Brain microvascular endothelial cell (primary cell): ENCODE measurements around the gene CCL27.

Experiments used
- DNase-seq: peaks from one replicate; pipeline ENCODE4 v3.0.0-alpha.2; 2020
- H3K27ac ChIP-seq: fragments of 250-450 bp; sonication (Bioruptor Pico); 2 replicates; pipeline ENCODE4 v1.5.1; 2020; ENCODE audit warnings: mild to moderate bottlenecking, moderate library complexity
- H3K27me3 ChIP-seq: fragments of 250-450 bp; sonication (Bioruptor Pico); replicated peaks from 2 replicates; pipeline ENCODE4 v1.5.1; 2020; ENCODE audit warnings: mild to moderate bottlenecking
- H3K36me3 ChIP-seq: fragments of 250-450 bp; sonication (Bioruptor Pico); replicated peaks from 2 replicates; pipeline ENCODE4 v1.5.1; 2020; ENCODE audit warnings: mild to moderate bottlenecking
- H3K4me3 ChIP-seq: 2 replicates; pipeline ENCODE4 v1.5.1; 2011; ENCODE audit warnings: low read depth, mild to moderate bottlenecking, control low read depth, low read length, moderate library complexity
- in situ Hi-C: cut with HindIII; loops from 2 replicates; pipeline ENCODE4 v1.10.0; 2017; ENCODE audit warnings: low sequenced_read_pairs, low pct_ligation_motif_present
- TF ChIP-seq, protein P1 (sequence below): IDR thresholded peaks from 2 replicates; pipeline ENCODE4 v1.5.1; 2011; ENCODE audit warnings: low read depth, mild to moderate bottlenecking, moderate library complexity, low read length, control low read depth, inconsistent platforms; ENCODE audit errors: missing control alignments

Gene CCL27

DNA sequence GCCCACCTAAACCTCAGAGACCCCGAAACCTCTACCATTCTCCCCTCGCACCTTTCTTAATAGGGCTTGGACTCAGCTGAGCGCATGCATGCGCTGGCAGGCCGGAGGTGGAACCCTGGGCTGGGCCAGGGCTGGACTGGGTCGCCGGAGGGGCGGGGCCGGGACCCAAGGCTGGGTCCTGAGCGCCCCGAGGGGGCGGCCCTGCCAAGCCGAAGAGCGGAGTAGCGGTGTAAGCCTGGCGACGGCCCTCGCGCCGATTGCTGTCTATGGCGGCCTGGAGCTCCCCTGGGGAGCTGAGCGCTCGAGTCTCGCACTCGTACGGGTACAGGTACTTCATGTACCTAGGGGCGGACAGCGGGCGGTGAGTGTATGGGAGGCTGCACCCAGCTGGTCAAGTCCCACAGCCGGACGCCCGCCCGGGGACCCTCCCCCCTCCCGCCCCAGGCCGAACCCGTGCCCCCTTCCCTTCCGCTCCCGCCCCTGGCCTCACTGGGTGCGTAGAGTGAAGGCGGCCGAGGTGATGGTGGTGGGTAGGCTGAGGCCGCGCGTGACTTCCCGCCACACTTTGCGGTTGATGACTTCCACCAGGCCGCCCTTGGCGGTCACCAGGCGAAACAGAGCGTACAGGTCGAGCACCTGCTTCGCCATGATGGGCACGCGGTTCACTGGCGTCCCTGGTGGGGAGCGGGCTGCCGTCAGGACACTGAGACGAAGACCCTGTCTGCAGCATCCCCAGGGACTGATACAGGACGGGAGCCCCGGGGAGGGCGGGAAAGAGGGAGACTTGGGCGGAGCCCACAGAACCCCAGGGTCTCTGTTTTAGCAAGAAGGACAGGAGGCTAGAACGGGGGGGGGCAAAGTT lies 38.9 kb downstream of the CCL27 start:
- no peak for DNase-seq
- in situ Hi-C loops, result no loop called here
- no peak overlapping the region for H3K27ac ChIP-seq
- peaks cover 49% of the 10 kb centered on the region for H3K27me3 ChIP-seq
- H3K36me3 ChIP-seq, result no peaks in the 10 kb centered on the region
- H3K4me3 ChIP-seq, result no peak overlapping the region
- TF ChIP-seq, protein P1, sequence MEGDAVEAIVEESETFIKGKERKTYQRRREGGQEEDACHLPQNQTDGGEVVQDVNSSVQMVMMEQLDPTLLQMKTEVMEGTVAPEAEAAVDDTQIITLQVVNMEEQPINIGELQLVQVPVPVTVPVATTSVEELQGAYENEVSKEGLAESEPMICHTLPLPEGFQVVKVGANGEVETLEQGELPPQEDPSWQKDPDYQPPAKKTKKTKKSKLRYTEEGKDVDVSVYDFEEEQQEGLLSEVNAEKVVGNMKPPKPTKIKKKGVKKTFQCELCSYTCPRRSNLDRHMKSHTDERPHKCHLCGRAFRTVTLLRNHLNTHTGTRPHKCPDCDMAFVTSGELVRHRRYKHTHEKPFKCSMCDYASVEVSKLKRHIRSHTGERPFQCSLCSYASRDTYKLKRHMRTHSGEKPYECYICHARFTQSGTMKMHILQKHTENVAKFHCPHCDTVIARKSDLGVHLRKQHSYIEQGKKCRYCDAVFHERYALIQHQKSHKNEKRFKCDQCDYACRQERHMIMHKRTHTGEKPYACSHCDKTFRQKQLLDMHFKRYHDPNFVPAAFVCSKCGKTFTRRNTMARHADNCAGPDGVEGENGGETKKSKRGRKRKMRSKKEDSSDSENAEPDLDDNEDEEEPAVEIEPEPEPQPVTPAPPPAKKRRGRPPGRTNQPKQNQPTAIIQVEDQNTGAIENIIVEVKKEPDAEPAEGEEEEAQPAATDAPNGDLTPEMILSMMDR, result no peak

DNA sequence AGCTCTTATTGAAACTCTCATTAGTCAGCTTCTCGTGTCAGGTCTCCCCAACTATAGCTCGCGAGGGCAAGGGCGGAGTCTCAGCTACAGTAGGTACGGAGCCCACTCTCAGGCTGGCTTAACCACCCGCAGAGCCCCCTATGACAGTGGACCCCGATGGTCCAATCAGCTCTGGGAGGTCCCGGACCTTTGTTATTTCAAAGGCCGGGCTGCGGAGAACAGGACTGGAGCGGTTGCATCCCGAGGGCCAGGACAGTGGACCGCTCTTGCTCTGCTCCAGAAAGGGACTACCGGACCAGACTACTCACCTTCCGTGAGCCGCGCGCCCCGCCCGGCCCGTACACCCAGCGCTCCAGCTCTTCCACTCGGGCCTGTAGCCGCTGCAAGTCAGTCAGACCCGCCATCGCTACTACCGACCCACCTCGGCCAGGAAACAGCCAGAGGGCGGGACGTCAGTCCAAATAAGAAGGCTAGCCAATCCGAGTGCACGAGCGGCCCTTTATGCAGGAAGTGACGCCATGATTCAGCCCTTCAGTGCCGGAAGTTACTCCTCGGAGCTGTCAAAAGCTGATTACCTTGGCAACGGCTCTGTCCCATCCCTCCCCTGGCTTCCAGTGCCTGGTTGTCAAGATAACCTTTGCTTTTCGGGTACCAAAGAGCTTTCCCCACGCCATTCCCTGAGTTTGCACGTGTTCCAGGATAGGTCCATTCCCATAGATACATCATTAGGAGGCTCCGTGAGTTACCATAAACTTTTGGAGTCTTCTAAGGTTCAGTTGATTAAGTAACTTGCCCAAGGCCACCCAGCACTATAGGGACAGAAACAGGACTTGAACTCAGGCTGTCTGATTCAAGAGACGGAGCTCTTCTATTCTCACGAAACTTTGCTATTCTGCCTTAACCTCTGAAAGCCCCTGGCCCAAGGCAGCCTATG lies 42.1 kb downstream of the CCL27 start, which contains the start of gene DCTN3:
DCTN3 (minus strand) TSS at position 435 of the 934 bp plus-strand sequence; CDS start at position 404, 31 bp downstream.
- peak; percentile 97 for DNase-seq
- Histone ChIP-seq H3K27me3 (peaks cover 22% of the 10 kb centered on the region), H3K36me3 (peaks cover 21% of the 10 kb centered on the region), H3K27ac (peak within 1 kb of the TSS; percentile 36), H3K4me3 (peak within 1 kb of the TSS; percentile 87)
- in situ Hi-C loops, result no loop called here
- TF ChIP-seq, protein P1, result no peak

DNA sequence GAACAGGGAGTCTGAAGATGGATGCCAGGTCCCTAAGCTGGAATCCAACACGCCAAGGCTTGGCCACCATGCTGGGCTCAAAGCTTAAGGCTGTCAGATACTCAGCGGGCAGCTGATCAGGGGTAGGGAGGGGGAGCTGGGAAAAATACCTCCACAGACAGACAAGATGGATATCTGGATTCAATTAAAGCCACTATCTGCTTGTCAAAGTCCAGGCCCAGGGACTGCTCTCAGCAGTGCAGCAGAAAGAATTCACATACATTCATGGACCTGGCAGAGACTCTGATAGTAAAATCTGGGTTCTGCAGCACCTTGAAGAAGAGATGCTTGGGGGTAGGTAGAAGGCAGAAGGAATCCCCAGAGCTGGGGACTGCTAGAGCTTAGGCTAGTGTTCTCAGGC lies 47.3 kb downstream of the CCL27 start:
- H3K27me3 ChIP-seq, result no peaks in the 10 kb centered on the region
- TF ChIP-seq, protein P1, result no peak
- no peak overlapping the region for H3K27ac ChIP-seq
- H3K4me3 ChIP-seq, result no peak overlapping the region
- no peak for DNase-seq
- in situ Hi-C loops, result no loop called here
- peaks cover 28% of the 10 kb centered on the region for H3K36me3 ChIP-seq

DNA sequence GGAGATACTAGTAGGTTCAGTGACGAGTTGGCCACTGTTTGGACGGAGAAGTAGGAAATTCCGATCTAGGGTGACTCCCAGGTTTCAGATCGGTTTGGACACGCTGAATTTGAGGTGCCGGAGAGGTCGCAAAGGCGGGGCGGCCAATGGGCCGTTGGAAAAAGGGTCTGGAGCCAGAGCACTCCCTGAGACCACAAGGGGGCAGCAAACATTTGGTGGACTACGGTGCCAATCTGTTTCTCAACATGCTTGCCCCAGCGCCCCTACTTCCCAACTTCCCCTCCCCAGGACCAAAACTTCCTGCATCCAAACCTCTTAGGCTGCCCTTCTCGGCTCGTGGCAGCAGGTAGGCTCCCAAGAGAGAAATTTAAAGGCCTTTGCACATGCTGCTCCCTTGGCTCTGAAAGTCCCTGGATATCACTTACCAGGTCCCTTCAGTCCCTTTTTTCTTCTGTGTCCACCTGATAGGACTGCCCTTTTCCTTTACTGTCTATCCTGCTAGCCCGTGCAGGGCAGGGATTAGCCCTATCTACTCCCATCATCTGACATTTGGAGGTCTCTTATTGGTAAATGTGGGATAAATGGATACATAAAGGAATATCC lies 49.6 kb downstream of the CCL27 start:
- DNase-seq, result peak; percentile 65
- Histone ChIP-seq H3K36me3 (peaks cover 26% of the 10 kb centered on the region), H3K27ac (no peak overlapping the region), H3K27me3 (no peaks in the 10 kb centered on the region), H3K4me3 (peak overlapping the region; percentile 83)
- in situ Hi-C loops, result no loop called here
- TF ChIP-seq, protein P1, result peak; percentile 94
